ENCODE results near the gene PGM2L1.
"Not testable (repeated sequence)": the region's sequence is repeated elsewhere in the genome, so short reads cannot be mapped to it uniquely, and the experiment has no call there.

Gene PGM2L1

DNA sequence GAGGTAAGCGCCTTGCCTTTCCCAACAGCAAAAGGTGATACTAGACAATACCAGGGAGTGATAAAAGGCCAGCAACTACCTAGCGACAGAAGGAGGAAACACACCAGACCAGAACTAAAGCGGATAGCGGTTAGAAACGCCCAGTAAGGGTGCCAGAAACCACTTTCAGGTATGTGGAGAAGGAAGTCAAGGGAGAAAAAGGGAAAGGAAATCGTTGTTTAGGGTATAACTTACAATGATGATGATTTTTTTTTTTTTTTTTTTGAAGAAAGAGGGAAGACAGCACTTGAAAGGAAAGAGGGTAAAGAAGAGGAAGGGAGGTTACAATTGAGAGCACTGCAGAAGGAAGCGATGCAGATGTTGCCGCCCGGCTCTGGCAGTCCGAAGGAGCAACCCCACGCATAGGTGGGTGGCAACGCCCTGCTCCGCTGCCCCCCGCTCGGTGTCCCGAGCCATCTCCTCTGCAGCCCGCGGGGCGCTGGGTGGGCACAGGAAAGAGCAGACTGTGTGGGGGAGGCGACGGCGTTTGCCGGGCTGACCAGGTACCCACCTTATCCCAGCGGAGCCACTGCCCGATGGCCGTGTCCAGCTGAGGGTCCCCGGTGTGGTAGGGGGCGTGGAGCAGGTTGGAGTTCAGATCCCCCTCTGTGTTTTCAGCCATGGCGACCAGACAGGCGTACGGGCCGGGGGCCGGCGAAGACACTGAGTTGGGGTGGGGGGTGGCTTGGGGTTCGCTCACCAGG is 561 bp downstream of the PGM2L1 start:
- FAIRE-seq, result no peak

DNA sequence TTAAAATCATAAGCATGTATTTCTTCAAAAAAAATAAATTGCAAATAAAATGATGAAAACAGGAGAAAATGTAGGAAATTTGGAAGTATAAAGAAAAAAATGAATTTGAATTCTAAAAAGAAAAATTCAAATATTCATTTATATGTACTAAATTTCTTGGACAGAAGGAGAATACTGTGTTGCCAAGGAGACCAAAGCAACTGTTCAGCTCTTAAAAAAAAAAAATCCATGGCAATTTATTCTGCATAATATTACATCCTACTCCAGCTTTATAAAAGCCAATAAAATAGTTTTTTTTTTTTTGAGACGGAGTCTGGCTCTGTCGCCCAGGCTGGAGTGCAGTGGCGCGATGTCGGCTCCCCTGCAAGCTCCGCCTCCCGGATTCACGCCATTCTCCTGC is 6.0 kb downstream of the PGM2L1 start:
- no peak for FAIRE-seq

DNA sequence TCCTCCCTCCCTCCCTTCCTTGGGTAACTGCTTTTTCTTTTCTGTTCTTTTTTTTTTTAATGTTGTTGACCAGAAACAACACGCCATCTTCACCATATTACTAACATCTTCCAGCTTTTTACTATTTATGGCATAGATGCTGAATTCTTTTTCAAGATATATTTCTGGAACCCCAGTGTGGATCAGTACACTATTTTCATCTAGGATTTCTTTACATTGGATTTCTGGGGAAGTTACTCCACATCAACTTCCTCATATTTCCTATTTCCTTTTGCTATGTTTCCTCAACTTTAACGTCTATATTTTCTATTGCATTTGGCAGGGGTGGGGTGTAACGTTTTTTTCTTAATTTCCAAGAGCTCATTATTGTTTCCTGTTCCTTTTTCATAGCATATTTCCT is 7.0 kb downstream of the PGM2L1 start:
- FAIRE-seq, result no peak

DNA sequence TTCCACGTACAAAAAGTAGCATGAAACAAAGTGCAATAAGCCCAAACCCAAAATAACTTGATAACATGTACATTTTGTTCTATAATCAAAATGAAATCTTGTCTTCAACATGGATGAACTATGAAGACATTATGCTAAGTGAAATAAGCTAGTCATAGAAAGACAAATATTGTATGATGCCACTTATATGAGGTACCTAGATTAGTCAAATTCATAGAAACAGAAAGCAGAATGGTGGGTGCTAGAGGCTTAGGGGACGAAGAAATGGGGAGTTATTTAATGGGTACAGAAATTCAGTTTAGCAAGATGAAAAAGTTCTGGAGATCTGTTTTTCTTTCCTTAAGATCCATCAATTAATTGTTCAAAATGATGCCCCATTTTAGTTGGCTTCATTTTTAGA is 7.5 kb downstream of the PGM2L1 start:
- FAIRE-seq, result no peak

DNA sequence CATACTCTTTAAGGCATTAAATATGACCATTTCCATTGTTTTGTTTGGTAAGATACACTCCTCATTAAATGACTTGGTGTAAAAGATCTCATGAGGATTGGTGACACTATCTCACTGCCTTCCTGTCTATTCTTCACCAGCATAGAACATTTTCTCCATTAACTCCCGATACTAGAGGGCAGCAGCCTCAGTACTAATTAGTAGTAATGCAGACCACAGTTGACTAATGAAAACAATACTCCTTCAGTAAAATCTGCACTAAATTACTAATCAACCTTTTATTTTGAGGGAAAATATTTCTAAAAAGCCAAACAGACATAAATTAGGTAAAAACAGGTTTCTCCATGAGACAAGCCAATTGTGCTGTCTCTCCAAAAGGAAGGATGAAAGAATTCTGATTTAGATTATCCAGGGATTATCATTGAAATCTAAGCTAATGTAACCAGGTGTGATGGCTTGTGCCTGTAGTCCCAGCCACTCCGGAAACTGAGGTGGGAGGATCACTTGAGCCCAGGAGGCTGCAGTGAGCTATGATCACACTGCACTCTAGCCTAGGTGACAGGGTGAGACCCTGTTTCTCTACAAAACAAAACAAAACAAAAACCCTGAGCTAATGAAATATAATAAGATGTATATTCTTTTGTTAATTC is 9.4 kb downstream of the PGM2L1 start:
- peak; percentile 88 for FAIRE-seq

DNA sequence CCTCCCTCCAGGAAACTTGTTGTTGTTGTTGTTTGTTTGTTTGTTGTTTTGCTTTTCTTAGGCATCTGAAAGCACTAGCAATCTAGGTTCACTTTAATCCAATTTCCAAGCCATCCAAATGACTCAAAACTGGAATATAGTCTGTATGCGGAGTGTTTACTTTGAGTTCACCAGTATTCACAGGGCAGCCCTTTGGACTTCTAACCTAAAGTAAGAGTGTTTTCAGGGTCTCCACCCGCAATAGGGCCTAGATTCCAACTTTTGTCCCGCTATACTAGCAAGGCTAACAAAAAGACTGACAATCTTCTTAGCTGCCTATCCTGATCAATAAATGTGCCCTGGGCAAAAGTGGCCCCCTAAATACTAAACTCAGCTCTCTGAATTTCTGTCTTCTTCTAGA is 13.6 kb downstream of the PGM2L1 start:
- no peak for FAIRE-seq

DNA sequence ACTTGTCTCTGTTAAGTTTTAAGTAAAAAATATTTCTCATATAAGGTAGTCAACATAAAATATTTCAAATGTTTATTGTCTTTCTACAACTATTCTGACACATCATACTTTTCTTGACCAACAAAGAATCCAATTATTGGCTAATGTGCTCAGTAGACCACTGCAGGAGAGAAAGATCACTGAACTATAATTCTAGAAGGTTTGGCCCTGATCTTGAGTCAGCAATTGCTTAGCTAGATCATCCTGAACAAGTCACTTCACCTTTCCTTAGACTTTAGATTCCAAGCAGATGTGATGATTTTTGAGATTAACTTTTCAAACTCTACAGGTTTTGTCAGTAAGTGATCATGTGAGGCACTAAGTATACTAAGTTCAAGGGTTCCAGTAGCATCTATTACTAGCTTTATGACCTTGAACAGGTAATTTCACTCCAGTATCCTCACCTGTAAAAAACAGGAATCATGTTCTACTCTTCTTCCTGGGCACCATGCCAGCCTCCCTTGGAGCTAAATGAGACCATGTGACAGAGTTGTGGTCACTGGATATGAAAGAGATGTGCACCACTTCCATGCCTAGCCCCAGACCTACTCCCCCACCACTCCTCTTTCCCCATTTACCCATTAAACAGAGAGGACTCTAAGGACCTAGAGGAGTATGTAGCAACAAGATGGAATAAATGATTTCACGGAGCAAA is 17.3 kb downstream of the PGM2L1 start:
- FAIRE-seq, result no peak

DNA sequence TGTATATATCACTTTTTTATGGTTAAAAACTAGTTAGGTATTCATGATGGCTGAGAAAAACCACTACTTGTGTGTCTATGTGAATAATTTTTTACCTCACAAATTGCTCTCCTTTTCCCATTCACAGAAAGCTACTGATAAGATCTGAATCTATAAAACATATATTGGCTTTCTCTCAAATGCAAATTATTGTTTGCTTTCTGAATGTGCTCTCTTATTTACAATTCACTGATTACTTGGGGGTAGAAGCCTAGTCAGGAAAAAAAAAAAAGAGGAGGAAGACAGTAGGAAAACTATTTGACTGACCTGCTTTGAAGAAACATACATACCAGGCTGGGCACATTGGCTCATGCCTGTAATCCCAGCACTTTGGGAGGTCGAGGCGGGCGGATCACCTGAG is 20.5 kb downstream of the PGM2L1 start:
- FAIRE-seq, result no peak

DNA sequence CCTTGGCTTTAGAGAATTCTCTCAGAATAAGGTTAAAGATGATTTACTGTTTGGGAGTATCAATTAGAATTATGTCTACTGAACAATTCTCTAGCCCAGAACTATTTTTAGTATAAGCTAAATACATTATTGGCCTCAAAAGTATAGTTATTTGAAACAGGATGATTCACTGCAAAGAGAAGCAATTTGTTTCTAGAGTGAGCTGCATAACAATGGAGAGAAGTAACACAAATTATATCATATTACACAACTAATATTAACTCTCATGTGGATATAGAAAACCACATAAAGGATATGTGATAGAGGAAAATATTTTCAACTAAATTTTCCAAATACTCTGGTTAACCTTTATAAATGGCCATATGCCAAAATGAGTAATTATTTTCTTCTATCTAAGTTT is 24.9 kb downstream of the PGM2L1 start:
- FAIRE-seq, result no peak

DNA sequence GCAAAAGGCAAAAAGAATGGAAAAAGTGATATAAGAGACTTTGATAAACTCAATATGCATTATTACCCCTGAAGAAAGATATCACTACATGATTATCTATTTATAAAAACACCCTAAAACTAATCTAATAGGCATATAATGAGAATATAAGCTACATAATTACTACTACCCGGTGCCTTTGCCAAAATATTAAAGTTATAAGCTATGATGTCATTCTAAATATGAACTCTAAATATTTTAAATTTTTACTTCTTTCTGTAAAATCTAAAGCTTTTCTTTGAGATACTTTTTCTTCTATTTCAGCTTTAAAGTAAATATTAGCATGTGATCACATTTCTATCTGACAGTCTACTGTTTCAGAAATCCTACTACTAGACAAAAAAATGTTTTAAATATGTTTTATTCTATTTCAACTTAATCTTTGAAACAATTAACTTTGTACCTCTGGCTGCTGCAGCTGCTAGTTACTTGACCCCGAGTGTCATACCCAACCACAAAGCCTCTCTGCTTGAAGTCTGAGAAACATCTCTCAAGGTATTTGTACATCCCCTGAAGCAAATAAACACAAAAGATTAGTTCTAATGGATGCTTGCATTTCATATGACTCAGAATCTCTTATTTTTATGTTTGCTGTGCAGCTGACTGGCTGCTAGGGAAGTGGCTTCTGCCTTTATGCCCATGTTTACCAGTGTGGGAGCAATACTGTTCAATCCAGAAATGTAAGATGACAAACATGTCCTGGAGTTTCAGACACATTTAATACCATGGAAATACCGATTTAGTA is 26.8 kb downstream of the PGM2L1 start:
- FAIRE-seq, result no peak

DNA sequence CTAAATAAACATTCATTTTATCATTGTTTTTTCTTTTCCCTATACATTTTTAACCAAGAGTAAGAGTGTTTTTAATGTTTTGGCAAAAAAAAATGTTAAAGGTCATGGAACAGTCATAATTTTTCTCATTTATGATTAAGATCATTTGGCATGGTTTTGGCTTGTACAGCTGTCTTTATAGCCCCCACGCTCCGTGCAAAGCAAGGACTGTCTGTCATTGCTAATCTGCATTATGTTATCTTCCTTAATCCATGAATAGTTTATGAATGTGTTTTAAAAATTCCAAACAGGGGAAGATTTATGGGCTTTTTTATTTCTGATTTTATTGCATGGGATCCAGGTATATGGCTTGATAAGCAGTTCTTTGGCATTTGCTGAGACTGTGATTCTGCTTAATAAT is 28.1 kb downstream of the PGM2L1 start:
- no peak for FAIRE-seq

DNA sequence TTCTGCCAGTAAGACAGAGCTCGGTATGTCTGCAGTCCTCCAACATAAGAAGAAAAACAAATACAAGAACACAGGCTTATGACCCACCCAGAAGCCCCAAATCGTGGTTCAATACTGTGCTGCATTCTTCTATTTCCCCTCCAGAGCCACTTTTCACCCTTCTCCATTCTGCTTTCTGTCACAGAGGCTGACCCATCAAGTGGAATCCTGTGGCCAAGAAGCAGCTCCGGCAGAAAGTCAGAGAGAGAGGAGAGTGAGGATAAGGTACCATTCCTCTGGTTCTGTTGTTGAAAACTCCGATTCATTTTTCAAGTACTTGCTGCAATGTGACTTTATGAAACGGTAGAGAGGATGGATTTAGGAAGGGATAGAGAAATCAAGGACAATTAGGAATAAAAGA is 30.4 kb downstream of the PGM2L1 start:
- FAIRE-seq, result no peak

DNA sequence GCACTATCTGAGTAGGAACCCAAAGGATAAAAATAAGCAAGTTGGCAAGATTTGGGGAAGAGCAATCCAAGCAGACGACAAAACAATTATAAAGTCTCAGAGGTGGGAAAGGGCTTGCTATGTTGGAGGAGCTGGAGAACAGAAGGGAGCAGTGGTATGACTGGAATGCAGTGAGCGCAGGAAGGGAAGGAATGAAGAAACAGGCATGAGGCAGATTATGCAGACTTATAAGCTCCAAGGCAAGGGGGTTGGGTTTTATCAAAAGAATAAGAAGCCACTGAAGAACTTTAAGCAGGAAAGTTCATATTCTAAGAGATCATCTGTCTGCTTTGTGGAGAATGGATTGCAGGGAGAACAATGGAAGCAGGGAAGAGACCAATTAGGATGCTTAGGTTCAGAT is 31.7 kb downstream of the PGM2L1 start:
- no peak for FAIRE-seq

DNA sequence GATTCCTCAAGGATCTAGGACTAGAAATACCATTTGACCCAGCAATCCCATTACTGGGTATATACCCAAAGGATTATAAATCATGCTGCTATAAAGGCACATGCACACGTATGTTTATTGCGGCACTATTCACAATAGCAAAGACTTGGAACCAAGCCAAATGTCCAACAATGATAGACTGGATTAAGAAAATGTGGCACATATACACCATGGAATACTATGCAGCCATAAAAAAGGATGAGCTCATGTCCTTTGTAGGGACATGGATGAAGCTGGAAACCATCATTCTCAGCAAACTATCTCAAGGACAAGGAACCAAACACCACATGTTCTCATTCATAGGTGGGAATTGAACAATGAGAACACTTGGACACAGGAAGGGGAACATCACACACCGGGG is 32.4 kb downstream of the PGM2L1 start:
- not testable (repeated sequence) for FAIRE-seq

DNA sequence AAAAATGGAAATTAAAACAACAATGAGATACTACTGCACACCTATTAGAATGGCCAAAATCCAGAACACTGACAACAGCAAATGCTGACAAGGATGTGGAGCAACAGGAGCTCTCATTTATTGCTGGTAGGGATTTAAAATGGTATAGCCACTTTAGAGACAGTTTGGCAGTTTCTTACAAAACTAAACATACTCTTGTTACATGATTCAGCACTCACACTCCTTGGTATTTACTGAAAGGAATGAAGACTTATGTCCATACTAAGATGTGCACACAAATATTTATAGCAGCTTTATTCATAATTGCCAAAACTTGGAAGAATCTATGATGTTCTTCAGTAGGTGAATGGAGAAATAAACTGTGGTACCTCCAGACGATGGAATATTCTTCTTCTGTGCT is 40.8 kb downstream of the PGM2L1 start:
- FAIRE-seq, result no peak

DNA sequence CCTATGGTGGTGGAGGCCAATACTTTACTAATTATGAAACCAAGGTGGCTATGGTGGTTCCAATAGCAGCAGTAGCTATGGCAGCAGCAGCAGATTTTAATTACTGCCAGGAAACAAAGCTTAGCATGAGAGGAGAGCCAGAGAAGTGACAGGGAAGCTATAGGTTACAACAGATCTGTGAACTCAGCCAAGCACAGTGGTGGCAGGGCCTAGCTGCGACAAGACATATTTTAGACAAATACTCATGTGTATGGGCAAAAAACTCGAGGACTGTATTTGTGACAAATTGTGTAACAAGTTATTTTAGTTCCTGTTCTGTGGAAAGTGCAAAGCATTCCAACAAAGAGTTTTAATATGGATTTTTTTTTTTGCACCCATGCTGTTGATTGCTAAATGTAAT is 42.6 kb downstream of the PGM2L1 start:
- FAIRE-seq, result no peak

DNA sequence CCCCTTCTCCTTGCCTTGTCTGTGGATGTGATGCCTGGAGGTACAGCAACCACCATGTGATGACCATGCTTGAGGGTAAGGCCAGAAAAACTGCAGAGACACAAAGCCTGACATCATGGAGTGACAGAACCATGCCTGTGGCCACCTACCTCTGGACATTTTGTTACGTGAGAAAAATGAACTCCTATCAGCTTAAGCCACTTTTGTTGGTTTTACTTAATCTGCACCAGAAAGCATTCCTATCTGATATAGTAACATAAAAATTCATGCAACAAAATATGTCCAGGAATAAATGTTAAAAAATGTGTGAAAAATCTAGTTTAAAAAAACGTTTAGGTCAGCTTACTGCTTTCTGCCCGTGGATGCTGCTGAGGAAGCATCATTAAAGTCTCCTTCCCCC is 44.2 kb downstream of the PGM2L1 start:
- no peak for FAIRE-seq

DNA sequence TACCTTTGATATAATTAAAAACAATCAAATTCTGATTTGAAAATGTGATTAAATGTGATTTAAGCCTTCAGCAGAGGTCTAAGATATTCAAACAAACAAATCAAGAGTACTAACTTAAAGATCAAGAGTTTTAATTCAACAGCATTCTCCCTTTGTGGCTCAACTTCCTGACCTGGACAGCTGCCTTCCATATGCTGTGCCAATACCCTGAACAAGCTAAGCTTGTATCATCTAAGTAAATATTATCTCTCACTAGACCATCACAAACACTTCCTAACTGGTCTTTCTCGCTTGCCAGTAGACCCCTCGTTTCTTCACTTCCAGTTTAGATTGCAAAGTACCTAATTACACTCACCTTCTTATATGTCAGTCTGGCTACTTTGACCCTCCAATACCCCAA is 50.9 kb downstream of the PGM2L1 start:
- no peak for FAIRE-seq

DNA sequence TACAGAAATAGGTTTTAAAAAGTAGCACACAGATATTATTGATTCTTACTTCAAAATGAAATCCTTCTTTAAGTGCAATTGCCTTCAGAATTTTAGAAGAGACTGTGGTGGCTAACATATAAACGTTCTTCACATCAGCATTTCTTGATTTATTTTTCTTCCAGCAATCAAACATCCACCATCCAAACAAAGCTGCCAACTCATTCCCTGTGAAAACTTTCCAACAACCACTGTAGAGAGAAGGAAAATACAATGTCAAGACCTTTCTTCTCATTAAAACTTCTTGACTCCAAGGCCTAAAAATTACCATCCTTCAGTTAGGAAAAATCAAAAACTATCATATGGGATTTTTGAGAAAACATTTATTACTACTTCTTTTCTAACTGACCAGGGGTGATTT is 52.8 kb downstream of the PGM2L1 start:
- no peak for FAIRE-seq

DNA sequence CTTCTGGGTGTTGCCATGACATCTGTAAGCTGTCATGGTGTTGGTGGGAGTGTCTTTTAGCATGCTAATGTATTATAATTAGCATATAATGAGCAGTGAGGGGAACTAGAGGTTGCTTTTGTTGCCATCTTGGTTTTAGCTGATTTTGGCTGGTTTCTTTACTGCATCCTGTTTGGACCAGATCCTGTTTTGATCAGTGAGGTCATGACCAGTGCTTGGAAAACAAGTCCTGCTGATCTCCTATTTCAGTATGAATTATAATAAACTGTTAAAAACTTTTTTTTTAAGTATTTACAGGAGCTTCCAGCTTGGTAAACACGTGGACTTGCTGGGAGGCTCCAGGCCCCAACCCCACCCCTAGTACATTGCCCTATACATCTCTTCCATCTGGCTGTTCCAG is 56.3 kb downstream of the PGM2L1 start:
- no peak for FAIRE-seq

DNA sequence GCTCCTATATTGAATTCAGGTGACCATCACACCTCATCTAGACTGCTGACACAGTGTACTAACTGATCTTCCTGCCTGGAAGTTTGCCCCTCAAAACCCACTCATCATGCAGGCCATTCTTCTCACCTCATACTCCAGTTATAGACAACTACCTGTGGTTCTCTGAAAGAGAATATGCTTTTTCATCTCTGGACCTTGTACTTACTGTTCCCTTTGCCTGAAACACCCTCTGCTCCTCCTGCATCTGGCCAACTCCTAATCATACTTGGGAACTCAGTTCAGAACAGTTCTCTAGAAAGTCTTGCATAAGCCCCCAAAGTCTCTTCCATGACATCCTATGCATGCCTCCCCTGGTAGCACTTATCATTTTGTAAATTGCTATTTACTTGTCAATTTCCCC is 58.6 kb downstream of the PGM2L1 start:
- FAIRE-seq, result no peak

DNA sequence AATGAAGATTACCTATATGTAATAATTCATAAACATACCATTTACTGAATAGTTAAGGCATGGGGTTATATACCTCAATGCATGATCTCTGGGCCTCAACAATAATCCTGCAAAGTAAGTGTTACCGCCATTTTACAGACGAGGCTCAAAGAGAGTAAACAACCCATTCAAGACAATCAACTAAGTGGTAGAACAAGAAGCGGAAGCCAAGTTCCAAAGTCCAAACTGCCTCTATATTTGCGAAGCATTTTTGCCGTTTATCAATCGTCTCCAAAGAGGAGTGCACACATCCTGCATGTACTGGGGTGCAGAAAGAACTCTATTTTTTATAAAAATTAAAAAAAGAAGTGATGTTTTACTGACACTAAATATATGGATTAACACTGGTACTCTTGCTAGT is 59.3 kb downstream of the PGM2L1 start:
- FAIRE-seq, result no peak

DNA sequence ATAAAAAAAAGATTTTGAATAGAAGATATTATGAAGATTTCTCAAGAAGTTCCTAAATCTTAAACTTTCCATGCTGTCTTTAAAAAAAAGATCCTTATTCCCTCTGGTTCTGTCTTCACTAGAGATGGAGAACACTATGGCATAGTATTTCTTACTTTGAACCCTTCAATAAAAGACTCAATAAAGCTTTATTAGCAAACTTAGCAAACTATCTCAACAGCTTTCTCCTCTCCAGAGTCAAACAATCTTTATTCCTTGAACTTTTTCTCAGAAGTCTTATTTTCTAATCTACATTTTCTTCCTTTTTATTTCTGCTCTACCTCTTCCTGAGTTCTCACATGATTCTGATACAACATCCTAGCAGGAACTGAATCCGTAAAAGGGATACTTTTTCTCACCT is 65.0 kb downstream of the PGM2L1 start:
- no peak for FAIRE-seq

DNA sequence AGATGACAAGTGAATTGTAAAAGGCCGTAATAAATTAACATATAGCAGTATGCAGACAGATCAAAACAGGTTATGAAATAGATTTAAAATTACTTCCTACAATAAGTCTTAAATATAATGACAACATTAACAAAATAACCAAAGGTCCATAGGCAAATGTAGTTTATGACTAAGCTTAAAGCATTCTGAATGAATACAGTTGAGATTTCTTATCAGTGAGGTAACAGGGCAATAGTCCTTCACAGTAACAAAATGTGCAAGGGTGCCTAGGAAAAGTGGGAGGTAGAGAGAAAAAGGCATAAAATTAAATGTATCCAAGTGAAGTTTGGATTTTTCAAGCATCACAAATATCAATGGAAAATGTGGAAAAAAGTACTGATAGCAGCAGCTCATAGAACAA is 65.9 kb downstream of the PGM2L1 start:
- no peak for FAIRE-seq

Data from TTC549 (cell line).